NAMALWA (cell line): ENCODE results near the gene DYRK4.

Experiments
- DNase-seq: peaks from one replicate; pipeline ENCODE4 v3.0.0-alpha.2; 2015; ENCODE audit warnings: low spot score

Gene DYRK4

GRCh38 chr12:4563336-4563735 lies 1.3 kb downstream of the DYRK4 start:
- no peak for DNase-seq

- peak; percentile 37 for DNase-seq
These were observed 2.8 kb downstream of the DYRK4 start for GRCh38 chr12:4564818-4565217.

GRCh38 chr12:4566474-4566873 lies 4.5 kb downstream of the DYRK4 start:
- peak; percentile 49 for DNase-seq

GRCh38 chr12:4567073-4567881 lies 5.3 kb downstream of the DYRK4 start:
- DNase-seq, result peak; percentile 49

GRCh38 chr12:4569261-4569660 lies 7.3 kb downstream of the DYRK4 start:
- no peak for DNase-seq

- no peak for DNase-seq
These were observed 10.7 kb downstream of the DYRK4 start for GRCh38 chr12:4572680-4573079.

GRCh38 chr12:4579305-4580102 lies 17.5 kb downstream of the DYRK4 start:
- peak; percentile 58 for DNase-seq

GRCh38 chr12:4580281-4580688 lies 18.3 kb downstream of the DYRK4 start:
- DNase-seq, result no peak

- no peak for DNase-seq
These were observed 22.3 kb downstream of the DYRK4 start for GRCh38 chr12:4584281-4584680.

- no peak for DNase-seq
These were observed 22.9 kb downstream of the DYRK4 start for GRCh38 chr12:4584896-4585295.

GRCh38 chr12:4586500-4586899 lies 24.5 kb downstream of the DYRK4 start:
- no peak for DNase-seq

GRCh38 chr12:4587108-4587507 lies 25.1 kb downstream of the DYRK4 start:
- no peak for DNase-seq

GRCh38 chr12:4588916-4589315 lies 26.9 kb downstream of the DYRK4 start:
- DNase-seq, result no peak

- DNase-seq, result no peak
These were observed 27.9 kb downstream of the DYRK4 start for GRCh38 chr12:4589941-4590340.

GRCh38 chr12:4591180-4591687 lies 29.2 kb downstream of the DYRK4 start:
- no peak for DNase-seq

- no peak for DNase-seq
These were observed 33.9 kb downstream of the DYRK4 start for GRCh38 chr12:4595881-4596280.

GRCh38 chr12:4603421-4603820 lies 41.4 kb downstream of the DYRK4 start:
- no peak for DNase-seq

- no peak for DNase-seq
These were observed 41.9 kb downstream of the DYRK4 start for GRCh38 chr12:4603946-4604345.

- DNase-seq, result peak; percentile 93
These were observed 42.7 kb downstream of the DYRK4 start for GRCh38 chr12:4604684-4605193.

- DNase-seq, result no peak
These were observed 45.0 kb downstream of the DYRK4 start for GRCh38 chr12:4607056-4607455.

- no peak for DNase-seq
These were observed 47.1 kb downstream of the DYRK4 start for GRCh38 chr12:4609071-4609470.

GRCh38 chr12:4610481-4610880 lies 48.5 kb downstream of the DYRK4 start:
- DNase-seq, result no peak

GRCh38 chr12:4615667-4616066 lies 53.7 kb downstream of the DYRK4 start:
- DNase-seq, result no peak
